GM19023 (cell line): ENCODE measurements around the gene STIM1.
"Not testable (repeated sequence)": the region's sequence is repeated elsewhere in the genome, so short reads cannot be mapped to it uniquely, and the experiment has no call there.

Experiments
- ATAC-seq: cut with Tn5 transposase; IDR thresholded peaks from one replicate; pipeline ENCODE4 v1.9.1; 2021; ENCODE audit warnings: mild to moderate bottlenecking, moderate library complexity; ENCODE audit not compliant: unreplicated experiment

Gene STIM1

DNA sequence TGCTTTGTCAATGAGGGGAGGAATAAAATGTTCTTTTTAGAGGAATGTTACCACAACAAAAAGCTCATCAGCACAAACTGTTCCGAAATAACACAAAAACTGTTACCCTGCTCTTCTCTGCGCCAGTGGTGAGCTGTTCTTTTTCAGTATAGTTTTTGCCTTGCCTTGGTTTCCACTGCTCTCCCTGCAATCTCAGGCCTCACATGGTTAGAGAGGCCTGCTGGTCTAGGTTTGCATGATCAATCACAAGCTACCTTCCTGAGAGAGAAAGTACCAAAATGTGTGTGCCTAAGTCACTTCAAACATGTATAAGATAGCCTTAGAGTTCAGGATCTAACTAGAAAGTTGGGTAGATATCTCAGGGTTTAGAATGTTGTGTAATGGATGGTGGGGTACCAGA is 114.6 kb downstream of the STIM1 start:
- no peak for ATAC-seq

- ATAC-seq = no peak
These were observed 116.4 kb downstream of the STIM1 start for GRCh38 chr11:3971756-3972404.

DNA sequence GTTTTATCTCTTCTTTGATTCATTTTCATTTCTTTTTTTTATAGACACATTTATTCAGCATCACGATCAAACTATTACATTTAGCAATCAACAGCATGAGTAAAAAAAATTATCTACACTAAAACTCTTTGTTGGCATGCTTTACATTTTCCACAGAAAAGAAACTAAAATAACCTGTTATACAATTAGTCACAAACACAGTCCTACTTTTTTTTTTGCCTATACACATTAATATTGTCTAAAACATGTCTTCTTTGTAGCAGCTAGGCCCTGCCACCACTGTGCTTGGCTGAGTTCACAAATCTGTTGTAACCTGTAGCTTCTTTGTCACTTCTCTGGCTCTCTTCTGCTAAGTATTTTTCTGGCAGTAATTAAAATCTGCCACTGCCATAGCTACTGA is 117.0 kb downstream of the STIM1 start:
- no peak for ATAC-seq

- no peak for ATAC-seq
These were observed 121.6 kb downstream of the STIM1 start for GRCh38 chr11:3977078-3977477.

GRCh38 chr11:3981084-3981633 is 125.7 kb downstream of the STIM1 start:
- no peak for ATAC-seq

DNA sequence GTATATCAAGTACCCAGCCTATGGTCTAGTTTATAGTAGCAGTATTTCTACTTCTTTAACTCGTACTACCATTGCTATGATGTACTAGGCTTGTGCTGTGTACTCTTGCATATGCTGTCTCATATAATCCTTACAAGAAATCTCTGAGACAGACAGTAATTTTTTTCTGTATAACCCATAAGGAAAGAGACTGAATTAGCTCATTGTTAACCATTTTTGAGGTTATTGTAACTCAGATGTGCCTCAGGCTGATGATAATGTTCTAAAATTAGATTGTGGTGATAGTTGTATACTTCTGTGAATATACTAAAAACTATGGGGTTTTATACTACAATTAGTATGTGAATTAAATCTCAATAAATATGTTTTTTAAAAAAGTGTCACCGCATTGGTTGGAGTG is 127.0 kb downstream of the STIM1 start:
- no peak for ATAC-seq

DNA sequence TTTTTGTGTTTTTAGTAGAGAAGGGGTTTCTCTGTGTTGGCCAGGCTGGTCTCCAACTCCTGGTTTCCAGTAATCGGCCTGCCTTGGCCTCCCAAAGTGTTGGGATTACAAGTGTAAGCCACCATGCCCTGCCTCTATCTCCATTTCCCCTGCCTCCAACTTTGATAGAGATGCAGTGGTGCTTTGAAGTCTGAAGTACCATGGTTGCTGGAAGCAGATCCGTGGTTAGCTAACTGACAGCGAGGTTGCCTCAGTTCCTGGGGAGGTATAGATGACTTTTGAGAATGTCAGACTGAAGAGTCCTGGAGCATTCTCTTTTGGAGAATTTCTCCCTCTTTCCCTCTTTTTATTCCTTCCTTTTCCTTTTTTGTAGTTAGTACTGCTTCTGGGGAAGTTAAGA is 127.6 kb downstream of the STIM1 start:
- no peak for ATAC-seq

GRCh38 chr11:3984896-3985295 is 129.4 kb downstream of the STIM1 start:
- ATAC-seq = no peak

GRCh38 chr11:3985631-3986030 is 130.2 kb downstream of the STIM1 start:
- no peak for ATAC-seq

DNA sequence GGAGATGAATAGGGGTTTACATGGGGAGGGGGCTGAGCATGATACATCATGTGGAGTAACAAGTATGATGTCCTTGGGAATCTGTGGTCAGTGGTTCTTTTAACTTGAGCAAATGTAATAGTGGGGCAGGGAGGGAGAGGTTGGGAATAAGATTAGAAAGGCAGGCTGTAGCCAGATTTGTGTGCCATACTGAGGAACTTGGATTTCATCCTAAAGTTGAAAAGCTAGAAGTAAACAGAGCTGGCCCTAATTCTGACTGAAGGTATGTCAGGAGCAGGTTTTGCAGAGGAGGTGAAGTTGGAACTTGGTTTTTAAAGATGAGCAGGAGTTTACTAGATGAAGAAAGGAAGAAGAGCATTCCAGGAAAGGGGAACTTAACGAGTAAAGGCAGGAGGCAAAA is 130.8 kb downstream of the STIM1 start:
- ATAC-seq = no peak

- no peak for ATAC-seq
These were observed 133.9 kb downstream of the STIM1 start for GRCh38 chr11:3989276-3989920.

GRCh38 chr11:3989921-3990290 is 134.4 kb downstream of the STIM1 start:
- ATAC-seq = no peak

GRCh38 chr11:3990406-3990805 is 134.9 kb downstream of the STIM1 start:
- no peak for ATAC-seq

- no peak for ATAC-seq
These were observed 137.5 kb downstream of the STIM1 start for GRCh38 chr11:3992964-3993363.

GRCh38 chr11:3994030-3994640 is 138.7 kb downstream of the STIM1 start:
- ATAC-seq = no peak

- no peak for ATAC-seq
These were observed 139.8 kb downstream of the STIM1 start for GRCh38 chr11:3995307-3995706.

DNA sequence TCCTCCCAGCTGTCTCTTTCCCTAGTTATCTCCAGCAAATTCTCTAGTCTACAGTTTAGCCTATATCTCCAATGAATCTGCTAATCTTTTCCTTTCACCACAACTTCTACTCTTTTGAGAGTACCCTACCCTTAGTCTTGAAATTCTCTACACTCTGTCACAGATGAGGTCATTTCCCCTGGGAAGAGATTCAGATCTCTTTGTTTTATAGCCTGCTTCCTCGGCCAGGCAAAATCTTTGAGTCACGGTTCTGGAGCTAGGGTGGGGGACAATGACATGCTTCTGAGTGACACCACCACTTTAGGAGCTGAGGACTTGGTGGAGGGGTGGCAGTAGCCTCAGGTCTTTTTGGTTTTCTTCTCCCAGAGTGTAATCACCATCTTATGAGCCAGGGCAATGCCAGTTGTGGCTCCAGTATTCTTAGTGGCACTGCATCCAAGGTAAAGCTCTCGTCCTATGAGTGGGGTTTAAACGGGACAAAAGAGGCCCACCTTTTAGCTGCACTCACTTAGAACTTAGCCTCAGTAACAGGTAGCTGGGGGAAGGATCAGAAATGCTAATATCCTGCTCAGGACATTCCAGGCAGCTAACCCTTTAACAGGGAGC is 140.6 kb downstream of the STIM1 start:
- ATAC-seq = no peak

DNA sequence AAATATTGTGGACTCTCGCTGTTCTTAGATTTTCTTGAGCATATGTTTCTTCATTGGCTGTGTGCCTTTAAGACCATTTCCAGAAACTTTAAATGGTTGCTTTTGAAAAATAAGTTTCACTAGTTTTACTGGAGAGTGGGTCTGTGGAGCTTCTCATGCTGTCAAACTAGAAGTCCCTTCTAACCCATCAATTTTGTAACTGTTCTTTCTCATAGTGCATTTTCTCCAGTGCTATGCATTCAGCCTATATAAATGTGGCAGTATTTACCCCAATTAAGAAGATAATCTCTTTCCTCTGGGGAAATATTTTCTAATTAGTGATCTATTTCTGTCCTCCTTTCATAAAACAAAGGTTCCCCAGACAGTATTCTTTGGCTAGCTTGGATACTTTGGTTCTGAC is 141.2 kb downstream of the STIM1 start:
- no peak for ATAC-seq

- not testable (repeated sequence) for ATAC-seq
These were observed 149.3 kb downstream of the STIM1 start for GRCh38 chr11:4004753-4005152.

- no peak for ATAC-seq
These were observed 151.6 kb downstream of the STIM1 start for GRCh38 chr11:4006946-4007680.

- ATAC-seq = no peak
These were observed 152.7 kb downstream of the STIM1 start for GRCh38 chr11:4008116-4008515.
